GM21528 (cell line): ENCODE measurements around the gene EYA2.
"Not testable (repeated sequence)": the region's sequence is repeated elsewhere in the genome, so short reads cannot be mapped to it uniquely, and the experiment has no call there.

Source experiments
- ATAC-seq: cut with Tn5 transposase; IDR thresholded peaks from one replicate; pipeline ENCODE4 v1.9.1; 2021; ENCODE audit warnings: mild to moderate bottlenecking, moderate library complexity; ENCODE audit not compliant: unreplicated experiment, low FRiP score

EYA2 gene

DNA sequence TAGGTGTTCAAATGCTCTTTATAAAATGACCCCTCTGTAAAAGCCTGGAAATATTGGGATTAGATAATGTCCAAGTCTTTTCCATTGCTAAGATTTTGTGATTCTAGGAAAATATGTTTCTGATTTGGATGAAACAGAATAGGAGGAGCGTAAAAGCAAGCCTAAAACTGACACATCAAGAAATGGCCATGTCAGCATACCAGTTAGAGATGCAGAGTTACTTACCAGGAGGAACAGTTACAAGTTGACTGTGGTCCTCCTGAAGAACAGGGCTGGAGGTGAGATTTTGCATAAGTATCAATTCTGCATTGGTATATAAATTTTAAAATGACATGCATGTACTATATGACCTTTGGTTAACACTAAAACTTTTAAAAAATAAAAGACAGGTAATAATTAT is 35.3 kb downstream of the EYA2 start:
- ATAC-seq: no peak

DNA sequence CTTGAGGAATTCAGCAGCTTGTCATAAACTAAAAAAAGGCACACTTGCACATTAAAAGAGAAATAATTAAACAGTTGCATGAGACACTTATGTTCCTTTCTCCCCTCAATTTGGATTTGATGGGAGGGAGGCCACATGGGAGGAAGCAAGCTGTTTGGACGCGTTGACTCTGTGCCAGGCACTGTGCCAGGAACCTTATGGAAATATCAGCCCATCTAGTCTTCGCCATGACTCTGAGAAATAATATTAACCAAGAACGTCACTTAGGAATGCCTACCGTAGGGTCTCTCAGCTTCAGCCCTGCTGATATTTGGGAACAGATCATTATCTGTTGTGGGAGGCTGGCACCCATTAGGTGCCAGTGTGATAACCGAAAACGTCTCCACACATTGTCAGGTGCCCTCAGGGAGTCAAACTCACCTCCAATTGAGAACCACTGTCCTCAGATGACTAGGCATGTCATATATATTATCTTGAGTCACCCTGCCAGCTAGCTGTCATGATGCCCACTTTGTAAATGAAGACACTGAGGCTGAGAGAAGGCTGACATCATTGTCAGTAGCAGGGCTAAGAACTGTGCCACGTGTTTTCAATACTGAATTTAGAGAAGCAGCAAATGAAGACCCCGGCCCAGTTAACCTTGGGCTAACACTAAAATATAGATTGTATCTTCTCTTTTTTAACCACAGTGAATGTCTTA is 36.1 kb downstream of the EYA2 start:
- no peak for ATAC-seq

- ATAC-seq: no peak
Observed at GRCh38 chr20:46931699-46932098, 37.1 kb downstream of the EYA2 start.

- not testable (repeated sequence) for ATAC-seq
Observed at GRCh38 chr20:46932439-46932838, 37.8 kb downstream of the EYA2 start.

DNA sequence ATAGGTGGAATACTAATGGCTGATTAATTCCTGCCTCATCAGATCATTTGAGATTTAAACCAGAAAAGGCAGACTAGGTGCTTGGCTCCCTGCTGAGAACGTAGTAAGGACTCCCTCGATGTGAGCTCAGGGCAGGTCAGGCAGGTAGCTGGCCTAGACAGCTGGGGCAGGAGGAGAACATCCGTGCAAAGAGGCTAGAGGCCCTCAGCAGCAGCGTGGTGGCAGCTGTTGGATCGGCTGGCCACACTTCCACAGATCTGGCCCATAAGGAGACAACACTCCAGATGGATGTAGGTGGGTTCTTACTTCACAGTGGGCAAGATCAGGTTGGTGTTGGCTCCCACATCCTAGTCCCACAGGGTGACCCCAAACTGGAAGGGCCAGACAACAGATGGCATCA is 38.5 kb downstream of the EYA2 start:
- no peak for ATAC-seq

DNA sequence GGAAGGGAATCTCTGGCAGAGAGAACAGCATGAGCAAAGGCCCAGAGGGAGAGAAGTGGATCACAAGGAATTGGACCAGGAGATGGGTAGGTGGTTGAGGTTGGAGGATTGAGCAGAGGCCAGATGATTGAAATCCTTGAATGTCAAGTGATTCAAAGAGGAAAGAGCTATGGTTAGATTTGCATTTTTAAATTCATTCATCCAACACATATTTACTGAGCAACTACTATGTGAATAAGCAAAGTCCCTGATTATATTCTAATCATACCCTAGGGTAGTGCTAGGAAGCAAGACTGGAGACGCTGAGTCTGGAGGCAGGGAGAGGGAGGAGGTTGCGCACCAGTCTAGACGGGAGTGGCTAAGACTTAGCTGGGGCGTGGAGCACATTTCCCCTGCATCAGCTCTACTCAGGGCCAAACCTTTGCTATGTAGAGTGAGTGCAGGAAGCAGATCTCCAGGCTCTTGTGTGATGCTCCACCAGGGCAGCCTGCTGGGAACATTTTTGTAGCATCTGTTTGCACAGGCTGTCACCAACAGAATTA is 40.2 kb downstream of the EYA2 start:
- ATAC-seq: no peak

GRCh38 chr20:46935394-46936017 is 40.9 kb downstream of the EYA2 start:
- no peak for ATAC-seq

- ATAC-seq: no peak
Observed at GRCh38 chr20:46936415-46937156, 41.9 kb downstream of the EYA2 start.

DNA sequence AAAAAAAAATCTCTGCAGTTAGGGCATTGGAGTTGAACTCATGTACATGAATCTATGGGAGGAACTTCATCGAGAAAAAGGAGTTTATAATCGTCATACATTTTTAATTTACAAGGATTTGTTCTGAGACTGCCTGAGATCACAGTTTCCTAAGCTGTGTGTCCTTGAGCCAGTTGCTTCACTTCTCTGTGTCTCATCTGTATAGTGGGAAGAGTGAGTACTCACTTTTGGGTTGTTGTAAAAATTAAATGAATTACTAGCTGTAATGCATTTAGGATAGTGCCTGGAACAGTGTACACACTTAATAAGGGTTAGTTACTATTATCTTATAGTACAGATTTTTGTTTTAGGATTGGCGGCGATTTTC is 42.5 kb downstream of the EYA2 start:
- ATAC-seq: no peak

- no peak for ATAC-seq
Observed at GRCh38 chr20:46937533-46938226, 43.0 kb downstream of the EYA2 start.

- no peak for ATAC-seq
Observed at GRCh38 chr20:46938434-46938833, 43.8 kb downstream of the EYA2 start.

DNA sequence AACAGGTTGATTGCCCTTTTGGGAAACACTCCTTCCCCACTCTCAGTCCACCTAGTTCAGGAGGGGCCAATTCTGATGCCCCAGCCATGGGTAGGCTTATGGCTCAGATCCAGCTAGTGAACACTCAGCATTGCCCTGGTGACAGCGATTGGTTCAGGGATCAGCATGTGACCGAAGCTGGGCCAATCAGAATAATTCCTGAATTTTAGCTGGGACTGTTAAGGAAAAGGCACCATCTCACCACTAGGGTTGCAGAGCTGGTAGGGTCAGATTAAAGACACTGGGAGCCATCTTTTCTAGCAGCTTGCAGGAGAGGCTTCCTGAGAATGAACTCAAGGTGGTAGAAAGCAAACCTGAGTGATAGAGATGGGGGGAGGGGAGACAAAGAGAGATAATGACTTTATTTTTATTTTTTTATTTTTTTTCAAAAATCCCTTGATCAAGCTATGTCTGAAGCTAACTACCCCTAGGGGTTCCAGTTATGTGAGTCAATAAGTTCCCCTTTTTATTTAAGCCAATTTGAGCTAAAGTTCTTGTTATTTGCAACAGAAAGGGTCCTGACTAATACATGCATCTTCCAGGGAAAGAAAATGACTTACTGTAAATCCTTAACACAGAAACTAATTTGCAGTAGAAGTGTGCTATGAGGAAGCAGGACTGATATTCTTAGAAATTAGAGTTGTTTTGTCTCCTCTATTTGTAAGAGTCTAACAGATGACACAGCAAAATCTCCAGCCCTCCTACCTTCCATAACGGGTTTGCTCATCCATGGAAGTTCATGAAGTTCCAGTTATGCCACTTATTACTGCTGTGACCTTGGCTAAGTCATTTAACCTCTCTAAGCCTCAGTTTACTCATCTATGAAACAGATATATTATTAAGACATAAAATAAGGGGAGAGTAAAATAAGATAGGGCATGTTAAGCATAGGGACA is 44.7 kb downstream of the EYA2 start:
- ATAC-seq: no peak

DNA sequence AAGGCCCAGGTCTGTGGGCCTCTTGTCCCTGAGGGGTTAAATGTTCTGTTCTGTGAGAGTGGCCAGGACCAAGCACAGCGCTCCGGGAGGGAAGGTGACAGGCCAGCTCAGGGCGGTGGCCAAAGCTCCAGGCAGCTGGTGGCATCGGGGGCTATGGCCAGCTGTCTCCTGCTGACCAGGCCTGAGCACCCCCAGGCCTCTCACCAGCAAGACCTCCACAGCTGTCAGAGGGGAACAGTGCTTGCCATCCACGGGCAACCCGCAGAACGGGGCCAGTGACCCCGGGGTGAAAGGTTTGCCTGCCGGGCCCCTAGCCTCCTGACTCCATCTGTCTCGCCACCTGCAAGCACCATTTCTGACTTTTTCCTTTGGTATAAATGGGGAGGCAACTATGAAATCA is 46.0 kb downstream of the EYA2 start:
- no peak for ATAC-seq

GRCh38 chr20:46941404-46941803 is 46.8 kb downstream of the EYA2 start:
- no peak for ATAC-seq

GRCh38 chr20:46943861-46944591 is 49.4 kb downstream of the EYA2 start:
- no peak for ATAC-seq

GRCh38 chr20:46945465-46945864 is 50.8 kb downstream of the EYA2 start:
- no peak for ATAC-seq

DNA sequence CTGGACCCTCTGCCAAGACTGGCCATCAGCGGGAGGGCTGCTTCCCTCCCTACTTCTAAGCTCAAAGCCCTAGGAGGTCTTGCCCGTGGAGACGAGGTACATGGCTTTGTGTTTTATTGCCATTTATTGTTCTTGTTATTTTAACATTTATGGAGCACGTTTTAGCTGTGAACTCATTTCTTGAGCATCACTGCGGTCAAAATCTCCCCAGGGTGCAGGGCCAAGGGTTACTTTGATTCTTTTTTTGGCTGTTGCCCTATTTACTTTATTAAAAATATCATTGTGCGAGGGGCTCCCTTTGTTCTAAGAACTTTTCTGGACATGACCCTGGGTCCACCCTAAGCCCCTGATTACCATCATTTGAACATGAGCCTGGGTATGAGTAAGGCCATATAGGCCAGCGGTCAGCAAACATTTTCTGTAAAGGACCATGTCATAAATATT is 51.6 kb downstream of the EYA2 start:
- ATAC-seq: no peak

- ATAC-seq: no peak
Observed at GRCh38 chr20:46946796-46947195, 52.2 kb downstream of the EYA2 start.

GRCh38 chr20:46948081-46948480 is 53.4 kb downstream of the EYA2 start:
- ATAC-seq: no peak
